DOHH2 (cell line): Measurements from ENCODE around the gene FTSJ3.

Experiments
- CTCF ChIP-seq: fragments of 200-600 bp; sonication (generic); IDR thresholded peaks from one replicate; pipeline ENCODE4 v1.5.1; 2014; ENCODE audit warnings: antibody characterized with exemption, mild to moderate bottlenecking, low read depth, low read length; ENCODE audit not compliant: poor library complexity, severe bottlenecking
- EZH2phosphoT487 ChIP-seq: fragments of 200-600 bp; sonication (generic); IDR thresholded peaks from 2 replicates; pipeline ENCODE4 v1.6.1; 2017; ENCODE audit warnings: borderline replicate concordance, mild to moderate bottlenecking, antibody characterized with exemption, low read length, moderate library complexity, mixed read lengths

- TF ChIP-seq CTCF, result no peak
- no peak for TF ChIP-seq EZH2phosphoT487
Observed at GRCh38 chr17:63830904-63831491, 3.5 kb upstream of the FTSJ3 start.
